SKM-1 (cell line): ENCODE results near the gene PCSK2.

Source experiments
- DNase-seq: peaks from one replicate; lab custom pipeline; 2025; ENCODE audit not compliant: unreplicated experiment; lab: John Stamatoyannopoulos, UW

The PCSK2 gene

DNA sequence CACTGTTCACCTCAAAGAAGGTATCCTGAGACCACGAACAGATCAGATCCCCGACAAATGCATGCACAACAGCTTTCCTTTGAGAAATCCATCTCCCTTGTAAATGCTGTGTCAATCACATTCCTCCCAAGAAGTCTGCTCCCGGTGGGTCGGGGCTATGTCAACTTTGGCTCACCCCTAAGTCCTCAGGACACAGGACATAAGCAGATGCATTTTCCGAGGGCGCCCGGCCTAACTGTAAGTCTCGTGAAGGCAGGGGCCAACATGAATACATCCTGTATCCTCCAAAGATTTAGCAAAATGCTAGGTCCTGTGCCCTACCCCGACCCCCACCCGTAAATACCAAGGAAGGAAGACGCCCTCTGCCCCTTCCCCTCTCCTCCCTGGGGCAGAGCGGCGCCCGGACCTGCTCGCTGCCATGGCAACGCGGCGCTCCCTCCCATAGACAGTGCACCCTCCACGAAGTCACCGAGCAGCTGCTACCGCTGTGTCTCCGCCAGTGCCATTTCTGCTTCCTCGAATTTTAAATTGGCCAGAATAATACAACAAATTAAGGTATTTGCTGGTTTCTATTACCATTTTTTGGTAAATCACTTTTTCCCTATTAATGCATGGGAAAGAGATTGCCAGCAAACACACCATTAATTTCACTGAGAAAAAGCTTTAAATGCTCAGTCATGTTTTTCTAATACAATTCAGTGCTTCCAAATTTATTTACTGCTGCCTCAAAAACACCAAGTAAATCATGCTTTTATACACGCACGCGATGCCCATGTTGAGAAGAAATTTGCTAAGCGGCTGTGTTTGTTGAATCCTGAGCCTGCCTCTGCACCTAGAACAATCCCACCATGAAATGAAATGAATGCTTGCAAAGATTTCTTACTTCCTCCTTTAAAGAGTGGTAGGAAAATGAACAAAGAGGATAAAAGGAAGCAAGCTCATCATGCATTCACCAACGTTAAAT lies 100.6 kb downstream of the PCSK2 start:
- DNase-seq, result no peak

DNA sequence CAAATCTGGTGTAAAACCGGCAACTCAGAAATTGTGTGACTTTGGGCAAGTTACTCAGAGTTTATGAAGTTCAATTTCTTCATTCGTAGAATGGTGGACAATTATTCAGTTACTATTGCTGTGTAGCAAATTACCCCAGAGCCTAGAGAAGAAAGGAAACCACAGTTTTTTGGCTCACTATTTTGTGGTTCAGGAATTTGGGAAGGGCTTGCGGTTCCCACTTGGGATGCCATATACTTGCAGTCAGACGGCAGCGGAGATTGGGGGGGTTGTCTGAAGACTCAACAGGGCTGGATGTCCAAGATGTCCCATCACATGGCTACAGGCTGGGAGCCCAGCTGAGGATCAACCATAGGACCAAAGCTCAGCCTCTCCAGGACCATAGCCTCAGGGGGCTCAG lies 108.1 kb downstream of the PCSK2 start:
- DNase-seq, result no peak

DNA sequence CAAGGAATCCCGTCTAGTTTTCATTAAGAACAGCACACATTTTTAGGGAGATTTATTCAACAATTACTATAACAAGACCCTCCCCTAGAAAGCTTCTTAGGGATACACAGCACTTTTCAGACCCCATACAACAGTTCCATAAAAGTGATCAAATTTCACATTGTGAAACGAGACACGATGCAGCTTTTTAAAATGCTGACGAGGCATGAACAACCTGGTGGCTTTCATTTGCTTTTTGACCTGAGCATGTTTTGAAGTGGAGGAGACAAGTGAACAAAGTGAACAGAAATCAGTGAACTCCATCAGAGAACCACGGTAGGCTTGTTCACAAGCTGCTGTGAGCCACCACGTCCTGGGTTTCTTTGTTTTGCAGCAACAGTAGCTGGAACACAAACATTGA lies 112.2 kb downstream of the PCSK2 start:
- DNase-seq, result no peak

DNA sequence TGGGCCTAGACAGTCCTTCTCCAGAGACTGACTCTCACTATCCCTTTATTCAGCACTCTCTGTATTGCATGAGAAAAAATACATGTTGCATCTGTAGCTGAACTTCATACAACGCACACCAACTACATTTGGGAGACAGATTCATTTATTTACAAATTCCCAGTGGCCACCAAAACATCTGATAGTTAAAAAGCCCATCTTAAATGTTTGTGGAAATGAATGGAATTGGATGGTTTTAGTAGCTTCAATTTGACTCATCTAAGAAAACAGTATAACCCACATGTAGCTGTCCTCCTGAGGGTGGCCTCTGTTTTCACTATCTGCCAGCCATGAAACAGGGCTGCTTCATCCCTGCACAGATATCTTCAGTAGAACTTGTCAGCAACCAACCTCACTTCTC lies 116.3 kb downstream of the PCSK2 start:
- DNase-seq, result no peak

DNA sequence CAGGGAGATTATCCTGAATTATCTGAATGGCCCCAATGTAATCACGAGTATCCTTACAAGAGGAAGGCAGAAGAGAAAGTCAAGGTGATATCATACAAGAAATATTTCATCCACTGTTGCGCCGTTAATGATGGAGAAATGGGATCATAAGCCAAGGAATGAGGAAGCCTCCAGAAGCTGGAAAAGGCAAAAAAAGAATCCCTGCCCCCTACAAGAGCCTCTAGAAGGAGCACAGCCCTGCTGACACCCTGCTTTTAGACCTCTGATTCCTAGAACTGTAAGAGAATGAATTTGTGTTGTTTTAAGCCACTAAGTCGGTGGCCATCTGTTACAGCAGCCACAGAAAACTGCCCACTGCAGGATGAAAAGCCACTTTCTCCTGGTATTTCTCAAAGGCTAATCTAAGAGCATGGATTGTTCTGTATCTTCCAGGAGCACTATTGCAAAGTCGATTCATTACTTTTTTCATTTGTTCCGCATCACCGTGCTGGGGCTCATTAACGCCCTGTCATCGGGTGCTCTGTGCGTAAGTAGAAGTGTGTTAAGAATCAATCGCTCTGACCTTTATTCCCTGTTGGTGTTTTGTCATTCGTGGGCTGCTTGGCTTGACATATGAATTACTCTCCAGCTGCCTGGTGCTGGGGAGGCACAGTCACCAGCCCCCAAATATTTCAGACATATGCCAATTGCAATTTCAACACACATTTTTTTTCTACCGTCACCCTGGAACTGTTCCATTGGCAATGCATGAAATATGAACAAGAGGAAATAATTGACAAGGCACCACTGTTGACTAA lies 117.0 kb downstream of the PCSK2 start:
- DNase-seq, result no peak

DNA sequence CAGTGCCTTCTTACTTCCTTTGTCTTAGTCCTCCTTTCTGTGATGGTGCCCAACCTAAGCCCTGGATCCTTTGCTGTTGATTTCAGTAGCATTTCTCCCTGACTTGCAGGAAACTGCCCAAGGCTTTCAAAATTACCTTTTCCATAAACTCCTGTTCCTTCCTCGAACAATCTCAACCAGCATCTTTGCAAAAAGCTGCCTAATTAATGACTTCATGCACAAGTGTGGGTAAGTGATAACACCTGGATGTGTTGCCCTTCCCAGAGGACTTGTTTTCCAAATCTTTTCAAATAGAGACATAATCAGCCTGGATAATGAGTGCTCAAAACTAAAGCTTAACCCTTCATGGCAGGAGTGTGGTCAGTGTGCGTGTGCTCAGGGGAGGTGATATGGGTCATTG lies 118.0 kb downstream of the PCSK2 start:
- DNase-seq, result no peak

DNA sequence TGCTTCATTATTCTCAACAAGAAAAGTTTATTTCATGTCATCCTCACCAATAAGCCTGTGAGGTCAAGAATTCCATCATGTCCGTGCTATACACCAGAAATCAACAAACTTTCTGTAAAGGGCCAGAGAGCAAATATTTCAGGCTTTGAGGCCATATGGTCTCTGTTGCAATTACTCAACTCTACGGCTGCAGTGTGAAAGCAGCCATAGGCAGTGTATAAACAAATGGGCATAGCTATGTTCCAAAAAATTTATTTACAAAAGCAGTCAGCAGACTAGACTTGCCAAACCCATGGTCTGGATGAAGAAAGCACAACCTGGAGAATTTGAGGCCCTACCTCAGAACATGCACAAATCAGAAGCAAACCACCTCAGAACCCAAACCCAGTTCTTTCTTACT lies 118.5 kb downstream of the PCSK2 start:
- no peak for DNase-seq

DNA sequence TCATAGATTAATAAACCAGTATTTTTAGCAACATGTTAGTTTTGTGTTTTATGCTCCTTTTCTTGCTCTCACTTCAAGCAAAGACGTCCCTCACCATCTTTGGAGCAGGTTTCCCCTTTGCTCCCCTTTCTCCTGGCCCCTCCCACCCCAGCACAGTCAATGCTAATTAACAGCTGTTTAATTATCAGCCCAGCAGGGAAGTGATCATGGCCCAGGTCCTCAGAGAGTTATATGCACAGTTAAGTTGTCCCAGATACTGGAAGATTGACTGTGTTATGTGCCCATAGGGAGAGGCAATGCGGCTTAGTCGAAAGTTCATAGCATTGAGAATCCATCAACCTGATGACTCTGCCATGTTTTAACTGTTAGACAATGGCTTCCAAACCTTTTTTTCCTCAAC lies 123.5 kb downstream of the PCSK2 start:
- no peak for DNase-seq

DNA sequence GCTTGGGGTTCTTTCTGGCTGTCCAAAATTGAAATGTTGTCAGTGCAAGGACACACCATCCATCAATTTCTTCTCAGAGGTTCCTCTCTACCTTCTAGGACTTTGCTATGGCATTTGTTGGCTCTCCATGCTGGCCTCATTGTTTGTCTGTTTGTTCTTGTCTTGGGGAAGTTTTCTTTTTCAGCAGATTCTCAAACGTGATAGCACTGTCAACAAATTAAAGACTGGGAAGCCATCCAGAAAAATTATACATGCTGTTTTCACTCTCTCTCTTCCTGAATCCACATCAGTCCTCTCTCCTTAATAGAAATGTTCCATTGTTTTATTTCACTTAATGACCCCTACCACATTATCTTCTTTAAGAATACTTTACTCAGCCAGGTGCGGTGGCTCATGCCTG lies 130.4 kb downstream of the PCSK2 start:
- DNase-seq, result no peak

DNA sequence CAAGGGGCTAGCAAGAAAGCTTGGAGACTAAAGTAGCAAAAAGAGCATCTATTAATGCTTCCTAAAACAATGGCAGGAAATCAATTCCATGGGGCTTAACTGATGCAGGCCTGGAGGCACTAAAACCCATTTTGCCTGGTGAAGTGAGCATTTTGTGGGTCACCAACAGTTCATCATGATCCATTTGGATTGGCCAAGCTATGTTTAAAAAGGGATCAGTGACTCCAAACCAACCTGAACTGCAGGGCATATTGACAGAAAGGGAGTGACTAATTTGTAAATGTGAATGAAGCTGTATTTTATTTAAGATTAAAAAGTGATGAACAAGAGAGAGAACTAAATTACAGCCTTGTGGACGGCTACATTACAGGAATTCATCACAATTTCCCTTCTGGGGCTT lies 132.0 kb downstream of the PCSK2 start:
- DNase-seq, result no peak

DNA sequence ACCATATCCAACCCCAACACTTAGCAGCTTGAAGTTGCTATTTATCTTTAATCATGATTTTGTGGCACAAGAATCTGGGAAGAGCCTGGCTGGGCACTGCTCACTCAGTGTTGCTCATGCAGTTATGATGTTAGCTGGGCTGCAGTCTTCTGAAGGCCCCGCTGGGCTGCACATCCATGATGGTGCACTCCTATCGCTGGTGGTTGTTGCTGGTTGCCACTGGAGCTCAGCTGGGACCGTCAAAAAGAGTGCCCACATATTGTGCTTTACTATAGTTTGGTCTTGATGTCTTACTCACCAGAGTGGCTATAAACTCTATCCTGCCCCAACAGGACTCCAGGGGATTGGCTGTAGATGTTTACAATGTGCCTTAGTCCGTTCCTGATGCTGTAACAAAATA lies 137.8 kb downstream of the PCSK2 start:
- no peak for DNase-seq

DNA sequence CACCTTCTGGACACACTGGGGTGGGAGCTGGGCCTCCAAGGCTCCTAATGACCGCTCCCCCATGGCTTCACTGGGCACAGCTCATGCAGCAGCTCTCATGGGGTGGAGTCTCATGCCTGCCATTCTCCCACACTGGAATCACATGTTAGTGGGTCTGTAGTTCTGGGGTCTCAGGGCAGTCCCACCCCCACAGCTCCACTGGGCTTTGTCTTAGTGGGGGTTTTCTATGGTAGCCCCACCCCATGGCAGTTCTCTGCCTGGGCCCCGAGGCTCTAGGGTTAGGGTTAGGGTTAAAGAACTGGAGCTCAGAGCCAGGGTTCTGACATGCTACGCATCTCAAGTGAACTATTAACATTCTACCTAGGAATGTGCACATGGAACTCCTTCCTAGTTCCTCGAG lies 139.0 kb downstream of the PCSK2 start:
- DNase-seq, result no peak

DNA sequence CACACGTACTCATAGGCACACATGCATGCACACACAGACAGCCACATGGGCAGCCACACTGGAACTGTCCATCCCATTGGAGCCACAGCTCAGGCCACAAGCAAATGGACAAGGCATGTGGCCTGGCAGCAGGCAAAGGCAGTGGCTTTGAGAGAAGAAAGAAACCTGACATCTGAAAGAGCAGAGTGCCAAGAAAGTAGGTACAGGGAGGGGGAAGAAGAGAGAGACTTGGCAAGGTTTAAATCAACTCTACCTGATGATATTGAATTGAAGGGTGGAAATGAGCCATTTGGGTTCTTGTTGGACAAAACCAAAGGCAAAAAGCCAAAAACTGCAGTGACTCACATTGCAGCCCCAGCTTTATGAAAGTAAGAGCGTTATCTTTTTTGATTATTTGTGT lies 142.7 kb downstream of the PCSK2 start:
- DNase-seq, result no peak

DNA sequence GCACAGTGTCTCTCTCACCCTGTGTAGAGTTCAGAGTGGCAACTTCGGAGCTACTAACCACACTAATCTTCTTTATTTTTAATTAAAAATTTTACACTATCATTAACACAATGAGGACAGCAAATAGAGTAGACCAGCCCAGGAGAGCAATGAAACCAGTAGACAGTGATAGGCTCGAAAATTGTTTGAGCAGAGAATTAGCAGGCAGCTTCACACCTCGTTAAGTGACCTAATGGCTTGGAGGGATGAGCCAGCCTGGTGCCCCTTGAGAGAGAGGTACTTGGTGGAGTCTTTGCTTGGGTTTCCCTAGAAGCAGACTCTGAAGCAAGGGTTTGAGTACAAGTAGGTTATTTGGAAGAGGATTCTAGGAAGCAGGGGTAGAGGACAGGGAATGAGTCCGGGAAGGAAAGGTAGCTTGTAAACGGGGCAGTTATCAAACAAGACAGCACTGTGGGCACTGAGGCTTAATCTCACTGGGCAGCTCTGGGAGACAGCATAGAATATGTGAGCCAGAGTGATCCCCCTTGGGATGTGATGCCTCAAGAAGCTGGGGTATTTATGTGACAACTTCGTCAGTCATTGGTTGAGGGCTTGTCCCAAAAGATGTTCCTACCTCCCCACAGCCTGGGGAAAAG lies 146.1 kb downstream of the PCSK2 start:
- DNase-seq, result no peak

DNA sequence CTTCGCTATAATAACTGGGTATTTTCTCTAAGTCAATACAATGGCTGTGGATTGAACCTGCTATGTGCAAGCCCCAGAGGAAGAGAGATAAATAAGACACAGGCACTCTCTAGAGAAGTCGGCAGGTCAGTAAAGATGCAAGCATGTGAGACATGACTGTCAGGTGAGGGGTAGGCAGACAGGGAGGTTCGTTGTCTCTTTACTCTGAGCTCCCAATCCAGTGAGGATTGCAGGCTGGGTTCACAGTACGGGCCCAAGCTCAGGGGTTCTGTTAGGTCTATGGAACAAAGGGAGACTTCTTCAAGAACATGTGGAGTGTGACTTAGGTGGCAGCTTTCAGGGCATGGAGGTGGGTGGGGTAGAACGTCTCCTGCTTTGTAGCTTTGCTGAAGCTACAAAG lies 147.2 kb downstream of the PCSK2 start:
- no peak for DNase-seq

DNA sequence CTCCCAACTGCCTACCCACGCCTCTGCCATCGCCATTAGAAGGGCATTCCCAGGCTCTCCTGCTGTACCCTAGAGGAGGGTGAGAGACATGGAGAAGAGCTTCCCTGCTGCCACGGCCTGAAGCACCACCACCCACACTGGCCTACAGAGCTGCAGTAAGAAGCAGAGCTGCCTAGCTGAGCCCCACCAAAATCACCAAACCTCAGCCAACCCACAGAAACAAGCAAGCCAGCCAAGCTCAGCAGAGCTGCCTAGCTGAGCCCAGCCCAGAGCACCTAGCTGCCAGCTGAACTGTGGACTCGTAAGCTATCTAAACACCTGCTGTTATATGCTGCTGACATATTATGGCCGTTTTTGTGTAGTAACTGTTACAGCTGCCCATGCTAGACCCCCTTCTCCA lies 149.2 kb downstream of the PCSK2 start:
- no peak for DNase-seq

DNA sequence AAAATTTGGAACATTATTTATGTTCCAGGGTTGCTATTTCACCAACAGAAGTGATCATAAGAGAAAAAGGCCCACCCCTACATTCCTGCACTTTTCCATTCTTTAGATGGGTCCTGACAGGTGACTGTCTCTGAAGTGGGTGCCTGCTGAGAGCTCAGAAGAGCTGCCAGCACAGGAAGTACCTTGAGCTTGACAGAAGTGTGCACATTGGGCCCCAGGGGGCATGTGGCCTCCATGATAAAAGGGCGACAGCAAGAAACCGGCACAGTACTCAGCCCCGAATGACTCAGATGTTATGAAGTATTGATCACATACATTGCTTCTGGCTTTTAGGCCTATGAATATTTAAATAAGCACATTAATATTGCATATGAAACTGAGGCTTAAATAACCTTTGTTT lies 150.4 kb downstream of the PCSK2 start:
- DNase-seq, result no peak

DNA sequence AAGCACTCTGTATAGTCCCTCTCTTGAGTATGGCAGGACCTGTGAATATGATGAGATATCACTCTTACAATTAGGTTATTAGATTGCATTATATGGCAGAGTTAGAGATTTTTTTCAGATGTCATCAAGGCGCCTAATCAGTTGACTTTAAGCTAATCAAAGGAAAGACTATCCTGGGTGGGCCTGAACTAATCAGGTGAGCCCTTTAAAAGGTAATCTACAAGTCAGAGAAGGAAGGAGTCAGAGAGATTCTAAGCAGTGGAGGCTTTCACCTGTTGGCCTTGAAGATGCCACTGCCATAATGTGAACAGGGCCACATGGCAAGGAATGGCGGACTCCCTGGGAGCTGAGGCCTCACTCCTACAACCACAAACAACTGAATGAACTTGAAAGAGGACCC lies 152.8 kb downstream of the PCSK2 start:
- no peak for DNase-seq

DNA sequence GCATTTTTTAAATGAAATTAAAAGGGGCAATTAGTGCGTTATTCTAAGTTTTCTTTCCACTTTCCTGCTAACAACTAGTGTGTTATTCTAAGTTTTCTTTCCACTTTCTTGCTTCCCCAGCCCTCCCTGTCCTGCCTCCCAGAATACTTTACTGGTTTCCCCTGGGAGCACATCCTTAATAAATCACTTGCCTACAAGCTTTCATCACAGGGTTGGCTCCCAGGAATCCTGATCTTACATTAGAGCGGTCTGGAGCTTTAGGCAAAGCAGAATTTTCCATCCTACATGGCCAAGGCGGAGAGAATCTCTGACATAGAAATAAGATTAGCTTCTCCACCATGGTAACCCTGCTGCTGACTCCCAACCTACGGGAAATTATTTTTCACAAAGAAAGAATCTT lies 154.0 kb downstream of the PCSK2 start:
- no peak for DNase-seq

DNA sequence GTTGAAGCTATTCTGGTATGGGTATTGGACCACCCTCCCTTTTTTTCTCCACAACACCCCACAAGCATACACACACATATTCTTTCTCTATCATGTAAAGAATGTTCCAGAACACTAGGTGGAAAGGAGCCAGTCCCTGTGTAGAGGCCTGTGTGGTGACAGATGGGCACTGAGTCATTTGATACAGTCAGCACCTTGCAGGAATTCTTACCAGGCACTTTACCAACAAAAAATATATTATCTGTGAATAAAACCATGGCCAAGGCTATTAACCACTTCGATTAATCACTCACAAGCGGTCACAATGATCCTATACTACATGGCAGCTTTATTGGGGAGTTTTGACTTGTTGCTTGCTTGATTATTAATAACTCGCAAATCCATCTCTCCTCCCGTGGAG lies 154.9 kb downstream of the PCSK2 start:
- no peak for DNase-seq

DNA sequence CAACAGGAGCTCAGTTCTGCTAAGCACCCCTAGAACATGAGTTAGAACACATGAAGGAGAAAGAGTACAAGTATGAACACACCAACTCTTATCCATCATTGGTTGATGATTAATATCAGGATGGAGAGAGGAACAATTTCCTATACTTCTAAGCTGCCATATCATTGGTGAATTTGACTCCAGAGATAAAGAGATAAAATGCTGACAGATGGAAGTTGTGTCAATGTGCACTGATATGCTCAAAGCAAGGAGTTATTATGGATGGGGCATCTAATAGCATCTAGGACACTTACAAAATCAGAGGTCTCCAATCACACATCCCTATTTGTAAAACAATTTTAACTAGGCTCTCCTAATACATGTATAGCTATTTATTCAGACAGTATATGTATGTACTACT lies 159.0 kb downstream of the PCSK2 start:
- DNase-seq, result no peak

DNA sequence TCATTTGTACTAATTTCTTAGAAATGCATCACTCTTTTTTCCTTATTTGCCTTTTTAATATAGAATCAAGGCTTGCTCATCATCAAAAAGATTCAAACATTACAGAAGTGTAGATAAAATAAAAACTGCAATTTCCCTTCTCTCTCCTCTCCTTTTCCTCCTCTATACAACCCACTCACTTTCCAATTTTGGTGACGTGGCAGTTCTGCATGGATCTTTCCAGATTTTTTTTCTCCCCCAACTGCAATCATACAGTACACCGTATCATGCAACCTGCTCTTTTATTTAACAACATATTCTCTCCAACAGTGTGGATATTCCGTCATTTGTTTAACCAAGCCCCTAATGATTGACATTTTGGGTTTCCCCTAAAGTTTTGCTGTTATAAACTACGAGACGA lies 163.8 kb downstream of the PCSK2 start:
- no peak for DNase-seq
